Lung (tissue), 12 donors: ENCODE data around the gene BCL2L13. TPM values are rescaled to one million over a fixed set of nuclear protein-coding genes. Genes with fewer than 3 reads are reported as not detected.

Source experiments
- ATAC-seq: fragments of 200-7000 bp; cut with Tn5 transposase; one replicate; pipeline ENCODE4 v1.9.1; 2020; ENCODE audit warnings: moderate number of reproducible peaks; ENCODE audit not compliant: insufficient read depth, low FRiP score
- DNase-seq, 3 donors: peaks; one replicate each; pipeline ENCODE4 v3.0.0-alpha.2; 2013 to 2017
- H3K27ac ChIP-seq, 2 donors: one replicate each; pipeline ENCODE4 v1.5.1; 2013; ENCODE audit warnings: mild to moderate bottlenecking in 2 of 2, moderate library complexity in 2 of 2, control low read depth in 1 of 2, inconsistent platforms in 1 of 2, low read depth in 1 of 2, low read length in 1 of 2
- H3K27me3 ChIP-seq, 3 donors: one replicate each; pipeline ENCODE4 v1.5.1; 2013; ENCODE audit warnings: low read length in 2 of 3; ENCODE audit not compliant: control insufficient read depth in 3 of 3, insufficient read depth in 3 of 3
- H3K36me3 ChIP-seq, 4 donors: one replicate each; pipeline ENCODE4 v1.5.1; 2013; ENCODE audit warnings: low read length in 4 of 4, mild to moderate bottlenecking in 1 of 4, moderate library complexity in 1 of 4; ENCODE audit not compliant: control insufficient read depth in 4 of 4, insufficient read depth in 4 of 4
- H3K4me1 ChIP-seq, 5 donors: one replicate each; pipeline ENCODE4 v1.5.1; 2013; ENCODE audit warnings: low read length in 5 of 5, mild to moderate bottlenecking in 2 of 5, moderate library complexity in 1 of 5; ENCODE audit not compliant: control insufficient read depth in 5 of 5, insufficient read depth in 5 of 5
- H3K4me3 ChIP-seq: one replicate; pipeline ENCODE4 v1.5.1; 2013; ENCODE audit warnings: mild to moderate bottlenecking, control low read depth, moderate library complexity
- H3K9ac ChIP-seq, 2 donors: one replicate each; pipeline ENCODE4 v1.5.1; 2013; ENCODE audit warnings: low read length in 2 of 2, control low read depth in 1 of 2; ENCODE audit not compliant: insufficient read depth in 1 of 2
- H3K9me3 ChIP-seq, 4 donors: one replicate each; pipeline ENCODE4 v1.5.1; 2013; ENCODE audit warnings: low read length in 3 of 4, mild to moderate bottlenecking in 1 of 4, moderate library complexity in 1 of 4; ENCODE audit not compliant: control insufficient read depth in 4 of 4, insufficient read depth in 3 of 4
- CTCF ChIP-seq: IDR thresholded peaks from 2 replicates; pipeline ENCODE4 v1.5.1; 2012; ENCODE audit warnings: mild to moderate bottlenecking; ENCODE audit errors: control extremely low read depth, extremely low read depth
- WGBS, 2 donors: extraction: QIAGEN DNeasy Blood & Tissue Kit; methylation state at CpG; one replicate each; pipeline ENCODE4 v1.1.7; 2013; 5-methylcytosine and 5-hydroxymethylcytosine counted together
- polyA plus RNA-seq, 2 donors: library from polyadenylated mRNA; stranded (reverse); fragments of 200-250 nt; gene quantifications; one replicate each; pipeline ENCODE4 v1.2.1, GENCODE V29; 2013
- total RNA-seq, 2 donors: library from RNA; depleted of rRNA in 1 of 2; stranded (reverse); fragments of >200 nt in 1 of 2; gene quantifications; one replicate each; pipeline ENCODE4 v1.2.1, GENCODE V29; 2014 to 2021
- donor health status: control.
- donor health status: control.
- donor health status: Bipolar disorder and iron deficiency.
- donor health status: healthy.
- donor health status: DM: yes; HTN: yes; CAD: no.

BCL2L13 gene
- total and polyA plus RNA-seq, 4 donors: 21.4 to 52.4 (median 33.8) TPM

- no peaks in the 10 kb centered on the region for H3K27me3 ChIP-seq
- ATAC-seq (no peak), DNase-seq (no peak)
- H3K4me3 ChIP-seq: no peak overlapping the region
- H3K27ac ChIP-seq: peak overlapping the region in 1 of 2 donors; percentile 12
- no peaks in the 10 kb centered on the region for H3K36me3 ChIP-seq
- H3K9me3 ChIP-seq: peaks cover 0 to 2% (median 0%) of the 10 kb centered on the region in 4 donors
- 81% methylated on average over 27 of the region's 27 CpGs for WGBS, 2 donors
- H3K9ac ChIP-seq: no peak overlapping the region
- H3K4me1 ChIP-seq: peaks cover 0 to 17% (median 0%) of the 10 kb centered on the region in 5 donors
- TF ChIP-seq CTCF: no peak
These were observed 136.5 kb downstream of the BCL2L13 start for GRCh38 chr22:17774926-17775685.

- no peak overlapping the region for H3K4me3 ChIP-seq
- peaks cover 0 to 21% (median 3%) of the 10 kb centered on the region in 5 donors for H3K4me1 ChIP-seq
- no peak for TF ChIP-seq CTCF
- H3K9ac ChIP-seq: no peak overlapping the region
- H3K27ac ChIP-seq: no peak overlapping the region
- 85 to 87% methylated on average over 10 of the region's 10 CpGs for WGBS, 2 donors
- H3K36me3 ChIP-seq: no peaks in the 10 kb centered on the region
- no peaks in the 10 kb centered on the region for H3K27me3 ChIP-seq
- no peak for ATAC-seq
- no peak for DNase-seq
- H3K9me3 ChIP-seq: peaks cover 0 to 3% (median 0%) of the 10 kb centered on the region in 4 donors
These were observed 137.4 kb downstream of the BCL2L13 start for GRCh38 chr22:17775781-17776465.

GRCh38 chr22:17777005-17777716, 138.6 kb downstream of the BCL2L13 start:
- H3K4me3 ChIP-seq: peak overlapping the region; percentile 24
- no peak overlapping the region for H3K9ac ChIP-seq
- WGBS, 2 donors: 18 to 40% methylated on average over 27 of the region's 27 CpGs
- DNase-seq: no peak
- H3K4me1 ChIP-seq: peaks cover 0 to 29% (median 8%) of the 10 kb centered on the region in 5 donors
- peak overlapping the region in 1 of 2 donors; percentile 92 for H3K27ac ChIP-seq
- ATAC-seq: no peak
- TF ChIP-seq CTCF: no peak
- H3K27me3 ChIP-seq: no peaks in the 10 kb centered on the region
- no peaks in the 10 kb centered on the region for H3K36me3 ChIP-seq
- H3K9me3 ChIP-seq: peaks cover 0 to 3% (median 0%) of the 10 kb centered on the region in 4 donors
